IMR-90 (cell line): Measurements from ENCODE around the gene PIK3CB. TPM values are rescaled to one million over a fixed set of nuclear protein-coding genes. Genes with fewer than 3 reads are reported as not detected.

Experiments used
- ATAC-seq: fragments of 200-7000 bp; cut with Tn5 transposase; 2 replicates; pipeline ENCODE4 v1.9.1; 2020; ENCODE audit warnings: low read depth, mild to moderate bottlenecking, moderate library complexity
- BruUV-seq: library from RNA; stranded (reverse); fragments of 400-500 nt; replicated peaks from 2 replicates; lab custom pipeline; 2021; lab: Mats Ljungman, UMichigan
- CTCF ChIA-PET: fragments of 300-600 bp; formaldehyde crosslinking; extraction: SDS; loops from one replicate; lab custom pipeline; 2021; ENCODE audit warnings: antibody characterized with exemption; lab: Yijun Ruan, JAX
- POLR2A ChIA-PET: fragments of 300-600 bp; sonication (Branson Sonifier 250); formaldehyde crosslinking; loops from one replicate; lab custom pipeline; 2022; ENCODE audit warnings: antibody characterized with exemption; ENCODE audit not compliant: unreplicated experiment; lab: Charles Lee
- DNase-seq: peaks from one replicate; pipeline ENCODE4 v3.0.0; 2013
- H2AFZ ChIP-seq: replicated peaks from 2 replicates; pipeline ENCODE3; 2013; ENCODE audit warnings: low read length, mild to moderate bottlenecking; ENCODE audit not compliant: poor library complexity
- H2AK5ac ChIP-seq: 2 replicates; pipeline ENCODE4 v1.6.1; 2013; ENCODE audit warnings: low read depth, low read length, inconsistent platforms
- H2AK9ac ChIP-seq: replicated peaks from 2 replicates; pipeline ENCODE3; 2013; ENCODE audit warnings: mild to moderate bottlenecking, low read depth, low read length, moderate library complexity; ENCODE audit not compliant: poor library complexity
- H2BK120ac ChIP-seq: 2 replicates; pipeline ENCODE4 v1.6.1; 2013; ENCODE audit warnings: low read depth, low read length, inconsistent platforms
- H2BK15ac ChIP-seq: 3 replicates; pipeline ENCODE4 v1.6.1; 2013; ENCODE audit warnings: low read depth, low read length, inconsistent platforms
- H2BK20ac ChIP-seq: 2 replicates; pipeline ENCODE4 v1.6.1; 2013; ENCODE audit warnings: low read depth, mild to moderate bottlenecking, inconsistent platforms, low read length, moderate library complexity
- H2BK5ac ChIP-seq: 2 replicates; pipeline ENCODE4 v1.6.1; 2013; ENCODE audit warnings: mild to moderate bottlenecking, low read depth, low read length, inconsistent platforms; ENCODE audit not compliant: poor library complexity, severe bottlenecking
- H3K14ac ChIP-seq: replicated peaks from 2 replicates; pipeline ENCODE4 v1.6.1; 2013; ENCODE audit warnings: low read depth, low read length, inconsistent platforms
- H3K18ac ChIP-seq: 2 replicates; pipeline ENCODE4 v1.6.1; 2013; ENCODE audit warnings: low read depth, low read length, control low read depth
- H3K23ac ChIP-seq: 2 replicates; pipeline ENCODE4 v1.6.1; 2013; ENCODE audit warnings: low read depth, low read length, inconsistent platforms
- H3K27ac ChIP-seq: 2 replicates; pipeline ENCODE4 v1.5.1; 2013; ENCODE audit warnings: mild to moderate bottlenecking, control low read depth, low read length; ENCODE audit not compliant: insufficient read depth
- H3K27me3 ChIP-seq: 2 replicates; pipeline ENCODE4 v1.6.1; 2013; ENCODE audit warnings: low read length; ENCODE audit not compliant: control insufficient read depth, insufficient read depth
- H3K36me3 ChIP-seq: 2 replicates; pipeline ENCODE4 v1.6.1; 2013; ENCODE audit warnings: low read length, mixed read lengths; ENCODE audit not compliant: control insufficient read depth, insufficient read depth
- H3K4ac ChIP-seq: 2 replicates; pipeline ENCODE4 v1.6.1; 2013; ENCODE audit warnings: low read depth, low read length, inconsistent platforms
- H3K4me1 ChIP-seq: 2 replicates; pipeline ENCODE4 v1.6.1; 2013; ENCODE audit warnings: low read length, mixed read lengths; ENCODE audit not compliant: control insufficient read depth, insufficient read depth
- H3K4me2 ChIP-seq: 2 replicates; pipeline ENCODE4 v1.6.1; 2013; ENCODE audit warnings: low read depth, mild to moderate bottlenecking, control low read depth, low read length, moderate library complexity
- H3K4me3 ChIP-seq: 2 replicates; pipeline ENCODE4 v1.5.1; 2013; ENCODE audit warnings: low read depth, mild to moderate bottlenecking, control low read depth, low read length, moderate library complexity; ENCODE audit not compliant: insufficient read depth
- H3K56ac ChIP-seq: 2 replicates; pipeline ENCODE4 v1.6.1; 2013; ENCODE audit warnings: low read length, inconsistent platforms; ENCODE audit not compliant: insufficient read depth; ENCODE audit errors: extremely low read depth
- H3K79me1 ChIP-seq, 2 experiments: 2 replicates each; pipeline ENCODE4 v1.6.1; 2013; ENCODE audit warnings: low read length in 2 of 2, inconsistent platforms in 1 of 2, low read depth in 1 of 2
- H3K9ac ChIP-seq: 2 replicates; pipeline ENCODE4 v1.6.1; 2013; ENCODE audit warnings: low read depth, low read length, control low read depth
- H3K9me1 ChIP-seq: 2 replicates; pipeline ENCODE4 v1.6.1; 2013; ENCODE audit warnings: low read length, inconsistent platforms; ENCODE audit not compliant: insufficient read depth
- H3K9me3 ChIP-seq: 2 replicates; pipeline ENCODE4 v1.6.1; 2013; ENCODE audit warnings: low read length; ENCODE audit not compliant: control insufficient read depth, insufficient read depth
- H4K20me1 ChIP-seq: 2 replicates; pipeline ENCODE4 v1.6.1; 2013; ENCODE audit warnings: low read length, inconsistent platforms; ENCODE audit not compliant: insufficient read depth
- H4K5ac ChIP-seq: 2 replicates; pipeline ENCODE4 v1.6.1; 2013; ENCODE audit warnings: mild to moderate bottlenecking, low read depth, low read length, control low read depth
- H4K8ac ChIP-seq, 2 experiments: 2 replicates each; pipeline ENCODE4 v1.6.1; 2013; ENCODE audit warnings: low read depth in 2 of 2, low read length in 2 of 2, control low read depth in 1 of 2, inconsistent platforms in 1 of 2
- H4K91ac ChIP-seq: 2 replicates; pipeline ENCODE4 v1.6.1; 2013; ENCODE audit warnings: low read depth, low read length, inconsistent platforms; ENCODE audit not compliant: insufficient read depth
- FOS ChIP-seq: fragments of 150-350 bp; IDR thresholded peaks from 2 replicates; pipeline ENCODE4 v1.6.1; 2016; ENCODE audit warnings: low read depth, low read length
- MXI1 ChIP-seq: IDR thresholded peaks from 2 replicates; pipeline ENCODE4 v1.6.1; 2012; ENCODE audit warnings: low read depth, mild to moderate bottlenecking, low read length, moderate library complexity, borderline replicate concordance
- RCOR1 ChIP-seq: IDR thresholded peaks from 2 replicates; pipeline ENCODE4 v1.6.1; 2012; ENCODE audit warnings: mild to moderate bottlenecking, low read length, improper control_type of control experiment; ENCODE audit not compliant: insufficient replicate concordance
- WGBS, 2 experiments: methylation state at CpG; one replicate each; pipeline versions ENCODE4 v1.1.5 to v1.1.7; 2013; ENCODE audit warnings: missing lambda C conversion rate in 2 of 2; ENCODE audit not compliant: insufficient read length in 1 of 2; ENCODE audit errors: extremely low coverage in 2 of 2; 5-methylcytosine and 5-hydroxymethylcytosine counted together
- dilution Hi-C: fragments of 300-500 bp; cut with HindIII; formaldehyde crosslinking; loops from one replicate; pipeline ENCODE4 v1.14.3; 2018; ENCODE audit warnings: low sequenced_read_pairs; ENCODE audit not compliant: unreplicated experiment
- in situ Hi-C: fragments of 300-500 bp; cut with MboI; formaldehyde crosslinking; loops from 3 replicates; pipeline ENCODE4 v1.14.3; 2019; ENCODE audit warnings: low sequenced_read_pairs, inconsistent platforms, mixed read lengths
- intact Hi-C: fragments of 100-400 bp; cut with micrococcal nuclease; formaldehyde crosslinking; loops from 2 replicates; pipeline ENCODE4 v1.10.0; 2022
- polyA plus RNA-seq, 3 experiments: library from polyadenylated mRNA; depleted of rRNA; stranded (reverse); fragments of >200 nt; gene quantifications; 2 replicates each; pipeline ENCODE4 v1.2.3, GENCODE V29; 2012; ENCODE audit warnings: low replicate concordance in 1 of 3
- total RNA-seq: library from RNA; depleted of rRNA; stranded (reverse); fragments of >200 nt; gene quantifications from 2 replicates; pipeline ENCODE4 v1.2.3, GENCODE V29; 2012

Gene PIK3CB
- total and polyA plus RNA-seq, 2 of the 4 experiments (the other 2 are of a cell fraction), result 6.3 to 6.8 TPM

DNA sequence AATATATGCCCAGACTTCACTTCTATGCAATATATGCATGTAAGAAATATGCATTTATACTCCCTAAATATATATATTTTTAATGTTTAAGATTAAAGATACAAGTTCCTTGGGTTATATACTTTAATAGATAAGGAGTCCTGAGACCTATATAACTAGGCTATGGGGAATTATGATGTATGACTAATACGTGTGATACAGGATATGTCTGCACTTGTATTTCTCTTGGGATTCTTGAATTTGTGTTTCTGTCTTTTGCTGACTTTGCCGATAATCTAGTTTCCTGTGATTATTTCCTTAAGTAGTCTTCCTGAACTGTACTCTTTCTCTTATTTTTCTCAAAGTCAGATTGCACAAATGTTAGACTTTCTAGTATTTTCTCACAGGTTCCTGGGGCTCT, 109.6 kb downstream of the PIK3CB start:
- in situ Hi-C loops (no loop called here), dilution Hi-C loops (no loop called here), intact Hi-C loops (no loop called here)
- Histone ChIP-seq H3K4me1 (no peaks in the 10 kb centered on the region), H4K20me1 (no peaks in the 10 kb centered on the region), H3K27me3 (no peaks in the 10 kb centered on the region), H3K18ac (no peak overlapping the region), H3K4me2 (no peak overlapping the region), H4K8ac (no peak overlapping the region), H4K91ac (no peak overlapping the region), H2BK15ac (no peak overlapping the region), H3K23ac (no peak overlapping the region), H3K9me1 (no peaks in the 10 kb centered on the region), H2AFZ (no peak overlapping the region), H3K9me3 (no peaks in the 10 kb centered on the region), H3K9ac (no peak overlapping the region), H3K79me1 (no peaks in the 10 kb centered on the region), H2BK5ac (no peak overlapping the region), H2AK9ac (no peak overlapping the region), H3K14ac (no peak overlapping the region), H3K56ac (no peak overlapping the region), H2BK120ac (no peak overlapping the region), H3K27ac (no peak overlapping the region), H4K5ac (no peak overlapping the region), H3K4ac (no peak overlapping the region), H2AK5ac (no peak overlapping the region), H3K36me3 (no peaks in the 10 kb centered on the region), H2BK20ac (no peak overlapping the region), H3K4me3 (no peak overlapping the region)
- CTCF ChIA-PET, result no interaction called here
- no peak for DNase-seq
- TF ChIP-seq FOS (no peak), MXI1 (no peak), RCOR1 (no peak)
- POLR2A ChIA-PET, result no interaction called here
- WGBS, 2 experiments, result no CpG with 5 or more reads among the region's 2 CpGs
- ATAC-seq, result no peak
- no TSS peak for BruUV-seq
